Transverse colon (tissue), 3 donors: ENCODE data around the gene LAPTM4A.

Experiments
- CTCF ChIP-seq, 5 experiments: fragments of 200-600 bp in 3 of 5; fragments of 450-650 bp in 2 of 5; sonication (generic) in 3 of 5; IDR thresholded peaks; 1 replicate in 2 of 5; 2 replicates in 3 of 5; pipeline ENCODE4 v1.5.1; 2016 to 2017; ENCODE audit warnings: antibody characterized with exemption in 5 of 5, inconsistent platforms in 3 of 5, mild to moderate bottlenecking in 2 of 5, moderate library complexity in 1 of 5
- EP300 ChIP-seq: sonication (generic); formaldehyde crosslinking; IDR thresholded peaks from one replicate; pipeline ENCODE4 v1.6.1; 2017; ENCODE audit warnings: antibody characterized with exemption, low read depth

- TF ChIP-seq CTCF (IDR thresholded peaks at IDR 0.05) (no peak), EP300 (no peak)
Observed at GRCh38 chr2:20081841-20082240, 30.4 kb upstream of the LAPTM4A start.
